Measurements from ENCODE around the gene CCDC92. TPM values are rescaled to one million over a fixed set of nuclear protein-coding genes. Genes with fewer than 3 reads are reported as not detected.

Gene CCDC92
- total RNA-seq, 1 donor from 2014 or later: 55.1 TPM

DNA sequence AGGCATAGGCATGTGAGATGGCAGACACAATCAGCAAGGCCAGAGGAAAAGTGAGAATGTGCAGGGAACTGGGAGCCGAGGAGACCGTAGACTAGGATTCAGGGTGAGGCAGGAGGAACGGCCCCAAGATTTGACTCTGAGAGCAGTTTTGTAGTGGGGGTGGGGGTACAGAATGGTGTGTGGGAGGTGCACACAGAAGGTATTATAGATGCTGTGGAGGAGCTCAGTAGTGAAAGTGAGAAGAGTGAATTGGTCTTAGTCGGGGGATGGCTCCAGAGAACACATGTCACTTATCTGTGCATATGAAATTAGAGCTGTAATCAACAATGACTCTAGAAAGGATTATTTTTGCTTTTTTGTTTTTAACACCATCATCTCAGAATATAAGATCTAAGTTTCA lies 12.3 kb upstream of the CCDC92 start:
- no peak overlapping the region for H3K27ac Mint-ChIP-seq (ENCODE audit: unreplicated experiment)
- H3K4me3 Mint-ChIP-seq (ENCODE audit: unreplicated experiment): no peak overlapping the region
- TF ChIP-seq CTCF (IDR thresholded peaks at IDR 0.05): no peak
- H3K27me3 Mint-ChIP-seq (ENCODE audit: unreplicated experiment): no peaks in the 10 kb centered on the region
- no peak for DNase-seq (ENCODE audit: extremely low spot score, unreplicated experiment)
- H3K36me3 Mint-ChIP-seq (ENCODE audit: unreplicated experiment): peaks cover 32% of the 10 kb centered on the region
- no peaks in the 10 kb centered on the region for H3K9me3 Mint-ChIP-seq (ENCODE audit: unreplicated experiment)
- H3K4me1 Mint-ChIP-seq (ENCODE audit: unreplicated experiment): peaks cover 25% of the 10 kb centered on the region

GRCh38 chr12:123983822-123984485 lies 11.3 kb upstream of the CCDC92 start:
- Mint-ChIP-seq H3K4me3 (ENCODE audit: unreplicated experiment) (no peak overlapping the region), H3K27ac (ENCODE audit: unreplicated experiment) (no peak overlapping the region)

GRCh38 chr12:123982269-123982668 lies 9.6 kb upstream of the CCDC92 start:
- peaks cover 22% of the 10 kb centered on the region for H3K36me3 Mint-ChIP-seq (ENCODE audit: unreplicated experiment)
- H3K4me1 Mint-ChIP-seq (ENCODE audit: unreplicated experiment): peaks cover 24% of the 10 kb centered on the region
- no peak overlapping the region for H3K4me3 Mint-ChIP-seq (ENCODE audit: unreplicated experiment)
- H3K9me3 Mint-ChIP-seq (ENCODE audit: unreplicated experiment): no peaks in the 10 kb centered on the region
- H3K27ac Mint-ChIP-seq (ENCODE audit: unreplicated experiment): no peak overlapping the region
- no peak for TF ChIP-seq CTCF (IDR thresholded peaks at IDR 0.05)
- H3K27me3 Mint-ChIP-seq (ENCODE audit: unreplicated experiment): no peaks in the 10 kb centered on the region
- no peak for DNase-seq (ENCODE audit: extremely low spot score, unreplicated experiment)

More at GRCh38 chr12:123983822-123984485, 11.3 kb upstream of the CCDC92 start:
- no peaks in the 10 kb centered on the region for H3K27me3 Mint-ChIP-seq (ENCODE audit: unreplicated experiment)
- H3K9me3 Mint-ChIP-seq (ENCODE audit: unreplicated experiment): no peaks in the 10 kb centered on the region
- peaks cover 27% of the 10 kb centered on the region for H3K36me3 Mint-ChIP-seq (ENCODE audit: unreplicated experiment)
- peaks cover 24% of the 10 kb centered on the region for H3K4me1 Mint-ChIP-seq (ENCODE audit: unreplicated experiment)
- TF ChIP-seq CTCF (IDR thresholded peaks at IDR 0.05): peak; percentile 71
- DNase-seq (ENCODE audit: extremely low spot score, unreplicated experiment): no peak

DNA sequence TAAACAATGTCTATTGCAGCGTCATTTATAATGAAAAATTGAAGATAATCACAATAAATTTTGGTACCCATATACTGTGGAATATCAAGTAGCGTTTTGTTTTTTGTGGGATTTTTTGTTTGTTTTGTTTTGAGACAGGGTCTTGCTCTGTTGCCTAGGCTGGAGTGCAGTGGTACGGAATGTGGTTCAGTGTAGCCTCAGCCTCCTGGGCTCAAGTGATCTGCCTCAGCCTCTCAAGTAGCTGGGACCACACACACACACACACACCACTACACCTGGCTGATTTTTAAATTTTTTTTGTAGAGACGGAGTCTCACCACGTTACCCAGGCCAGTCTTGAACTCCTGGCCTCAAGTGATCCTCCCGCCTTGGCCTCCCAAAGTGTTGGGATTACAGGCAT lies 6.9 kb upstream of the CCDC92 start:
- TF ChIP-seq CTCF (IDR thresholded peaks at IDR 0.05): no peak
- peaks cover 33% of the 10 kb centered on the region for H3K36me3 Mint-ChIP-seq (ENCODE audit: unreplicated experiment)

DNA sequence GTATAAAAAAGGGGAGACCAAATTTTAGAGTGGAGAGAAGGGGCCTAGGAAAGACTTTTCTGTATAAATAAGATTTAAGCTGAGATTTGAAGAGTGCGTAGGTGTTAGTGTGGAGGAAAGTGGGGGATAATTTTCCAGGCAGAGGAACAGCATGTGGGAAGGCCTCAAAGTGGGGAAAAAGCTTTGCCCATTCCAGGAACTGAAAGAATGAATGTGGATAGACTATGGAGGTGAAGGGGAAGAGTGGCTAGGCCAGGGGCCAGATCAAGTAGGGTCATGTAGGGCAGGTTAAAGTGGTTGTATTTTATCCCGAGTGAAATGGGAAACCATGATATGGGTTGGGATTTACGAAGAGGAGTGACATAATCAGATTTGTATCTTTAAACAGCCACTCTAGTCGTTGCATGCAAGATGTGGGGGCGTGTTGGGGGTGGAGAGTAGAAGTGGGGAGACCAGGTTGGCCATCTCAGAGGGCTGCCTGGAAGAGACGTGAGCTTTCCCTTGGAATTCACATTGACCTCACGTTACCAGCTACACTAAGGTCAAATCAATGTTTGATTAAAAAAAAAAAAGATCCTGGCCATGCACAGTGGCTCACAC lies 3.7 kb upstream of the CCDC92 start:
- Mint-ChIP-seq H3K36me3 (ENCODE audit: unreplicated experiment) (peaks cover 27% of the 10 kb centered on the region), H3K4me3 (ENCODE audit: unreplicated experiment) (no peak overlapping the region), H3K27me3 (ENCODE audit: unreplicated experiment) (no peaks in the 10 kb centered on the region), H3K4me1 (ENCODE audit: unreplicated experiment) (peaks cover 24% of the 10 kb centered on the region), H3K27ac (ENCODE audit: unreplicated experiment) (no peak overlapping the region), H3K9me3 (ENCODE audit: unreplicated experiment) (no peaks in the 10 kb centered on the region)
- DNase-seq (ENCODE audit: extremely low spot score, unreplicated experiment): no peak
- TF ChIP-seq CTCF (IDR thresholded peaks at IDR 0.05): no peak

More for the DNA sequence above, 6.9 kb upstream of the CCDC92 start:
- Mint-ChIP-seq H3K4me3 (ENCODE audit: unreplicated experiment) (no peak overlapping the region), H3K4me1 (ENCODE audit: unreplicated experiment) (peaks cover 17% of the 10 kb centered on the region), H3K9me3 (ENCODE audit: unreplicated experiment) (no peaks in the 10 kb centered on the region), H3K27me3 (ENCODE audit: unreplicated experiment) (no peaks in the 10 kb centered on the region), H3K27ac (ENCODE audit: unreplicated experiment) (no peak overlapping the region)
- DNase-seq (ENCODE audit: extremely low spot score, unreplicated experiment): no peak
